Right lobe of liver (tissue), 6 donors: ENCODE measurements around the gene PCTP. TPM values are rescaled to one million over a fixed set of nuclear protein-coding genes. Genes with fewer than 3 reads are reported as not detected.

ENCODE experiments used
- ATAC-seq, 4 donors: fragments of 200-7000 bp; cut with Tn5 transposase; one replicate each; pipeline ENCODE4 v1.9.1; 2020; ENCODE audit warnings: mild to moderate bottlenecking in 4 of 4, moderate library complexity in 4 of 4
- DNase-seq, 3 donors: peaks; one replicate each; pipeline ENCODE4 v3.0.0-alpha.2; 2020
- H3K27ac ChIP-seq, 3 donors: fragments of 200-600 bp; one replicate each; pipeline ENCODE4 v1.8.0; 2022
- H3K27me3 ChIP-seq, 2 donors: fragments of 200-600 bp; one replicate each; pipeline ENCODE4 v1.8.0; 2022
- H3K36me3 ChIP-seq, 4 donors: fragments of 200-600 bp; sonication (generic) in 1 of 4; one replicate each; pipeline versions ENCODE4 v1.5.1 to v1.8.0; 2017 to 2022; ENCODE audit warnings: control low read depth in 1 of 4
- H3K4me1 ChIP-seq, 4 donors: fragments of 200-600 bp; sonication (generic) in 1 of 4; one replicate each; pipeline versions ENCODE4 v1.5.1 to v1.8.0; 2017 to 2022; ENCODE audit warnings: control low read depth in 1 of 4
- H3K4me3 ChIP-seq, 3 donors: fragments of 200-600 bp; one replicate each; pipeline ENCODE4 v1.8.0; 2022
- H3K9me3 ChIP-seq, 4 donors: fragments of 200-600 bp; sonication (generic) in 1 of 4; one replicate each; pipeline versions ENCODE4 v1.5.1 to v1.8.0; 2017 to 2022; ENCODE audit warnings: control low read depth in 1 of 4
- POLR2A ChIP-seq: fragments of 450-650 bp; IDR thresholded peaks from one replicate; pipeline ENCODE4 v1.6.1; 2017; ENCODE audit warnings: antibody characterized with exemption, mild to moderate bottlenecking
- whole genome bisulfite sequencing: methylation state at CpG from one replicate; pipeline ENCODE4 v1.1.6; 2018; ENCODE audit warnings: low coverage, low lambda C conversion rate; ENCODE audit not compliant: insufficient coverage; ENCODE audit errors: missing lambda C conversion rate; 5-methylcytosine and 5-hydroxymethylcytosine counted together
- intact Hi-C, 2 donors: fragments of 100-400 bp; cut with DNase I; formaldehyde crosslinking; loops; one replicate each; pipeline versions ENCODE4 v1.11.2 to v1.14.1; 2022
- total RNA-seq, 6 experiments: library from RNA; depleted of rRNA in 2 of 6; stranded (reverse); fragments of >200 nt in 2 of 6; fragmentation: NEBNext Ultra II Directional in 3 of 6; extraction: Animal tissue kit (Norgen Biotek cat#: 25700) in 3 of 6; gene quantifications; one replicate each; pipeline versions ENCODE4 v1.1.0 to v1.2.4, GENCODE V29; 2016 to 2023
- TF ChIP-seq, protein P1 (sequence below), 4 donors: fragments of 200-600 bp in 3 of 4; fragments of 450-650 bp in 1 of 4; IDR thresholded peaks; one replicate each; pipeline versions ENCODE4 v1.5.1 to v1.8.0; 2016 to 2022; ENCODE audit warnings: antibody characterized with exemption in 4 of 4, mild to moderate bottlenecking in 2 of 4
- donor health status: DM: no; HTN: yes; CAD: no.
- donor health status: DM: no; HTN: no; CAD: no.
- donor health status: DM: no; HTN: no; CAD: no.
- donor health status: DM: no; HTN: yes; CAD: no.
- donor health status: DM: no; HTN: yes; CAD: no.

The PCTP gene
- total RNA-seq, 6 experiments from 2014 or later = 27.4 to 82.6 (median 68.1) TPM

DNA sequence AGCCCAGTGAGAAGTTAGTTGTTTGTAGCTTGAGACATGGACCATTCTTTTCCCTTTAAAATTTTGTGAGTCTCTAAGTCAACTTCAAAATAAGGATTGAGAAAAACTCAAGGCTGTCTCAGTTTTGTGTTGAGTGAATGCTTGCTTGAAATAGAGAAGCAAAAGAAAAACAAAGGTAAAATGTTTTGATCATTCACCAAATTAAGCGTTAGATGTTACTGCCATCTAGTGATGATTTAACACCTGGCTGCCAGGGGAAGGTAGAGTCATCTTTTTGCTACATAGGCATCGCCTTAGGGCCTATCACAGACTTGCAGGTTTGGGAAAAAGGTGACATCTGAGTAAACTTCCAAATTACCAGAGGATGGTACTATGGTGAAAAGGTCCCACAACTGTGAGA, 74.4 kb downstream of the PCTP start:
- 41% methylated on average over 2 of the region's 2 CpGs for WGBS
- peak in 2 of 4 donors; percentile 55 to 69 for ATAC-seq
- H3K4me3 ChIP-seq = no peak overlapping the region
- no peak for DNase-seq
- H3K9me3 ChIP-seq = no peaks in the 10 kb centered on the region
- H3K4me1 ChIP-seq = peaks cover 0 to 4% (median 0%) of the 10 kb centered on the region in 4 donors
- no peaks in the 10 kb centered on the region for H3K27me3 ChIP-seq
- intact Hi-C loops = no loop called here
- TF ChIP-seq, protein P1, sequence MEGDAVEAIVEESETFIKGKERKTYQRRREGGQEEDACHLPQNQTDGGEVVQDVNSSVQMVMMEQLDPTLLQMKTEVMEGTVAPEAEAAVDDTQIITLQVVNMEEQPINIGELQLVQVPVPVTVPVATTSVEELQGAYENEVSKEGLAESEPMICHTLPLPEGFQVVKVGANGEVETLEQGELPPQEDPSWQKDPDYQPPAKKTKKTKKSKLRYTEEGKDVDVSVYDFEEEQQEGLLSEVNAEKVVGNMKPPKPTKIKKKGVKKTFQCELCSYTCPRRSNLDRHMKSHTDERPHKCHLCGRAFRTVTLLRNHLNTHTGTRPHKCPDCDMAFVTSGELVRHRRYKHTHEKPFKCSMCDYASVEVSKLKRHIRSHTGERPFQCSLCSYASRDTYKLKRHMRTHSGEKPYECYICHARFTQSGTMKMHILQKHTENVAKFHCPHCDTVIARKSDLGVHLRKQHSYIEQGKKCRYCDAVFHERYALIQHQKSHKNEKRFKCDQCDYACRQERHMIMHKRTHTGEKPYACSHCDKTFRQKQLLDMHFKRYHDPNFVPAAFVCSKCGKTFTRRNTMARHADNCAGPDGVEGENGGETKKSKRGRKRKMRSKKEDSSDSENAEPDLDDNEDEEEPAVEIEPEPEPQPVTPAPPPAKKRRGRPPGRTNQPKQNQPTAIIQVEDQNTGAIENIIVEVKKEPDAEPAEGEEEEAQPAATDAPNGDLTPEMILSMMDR (IDR thresholded peaks at IDR 0.05) = peak; percentile 34 to 48 (median 40)
- TF ChIP-seq POLR2A = no peak
- no peak overlapping the region for H3K27ac ChIP-seq
- H3K36me3 ChIP-seq = no peaks in the 10 kb centered on the region

Other genes with a start within 250 kb of the PCTP start
- gene SMIM36, start 239.6 kb upstream of the PCTP start, total RNA-seq = not detected
- 1 to 10 TPM; 1.8 to 8.3 (median 4.5) TPM for gene TMEM100, start 28.2 kb upstream of the PCTP start, total RNA-seq